Brain pericyte (primary cell): ENCODE results near the gene C1orf35.

Source experiments
- DNase-seq: peaks from one replicate; pipeline ENCODE4 v3.0.0-alpha.2; 2012; ENCODE audit warnings: low read depth, low spot score

C1orf35 gene

GRCh38 chr1:228094432-228095016, 8.6 kb downstream of the C1orf35 start:
- no peak for DNase-seq

GRCh38 chr1:228093050-228093906, 9.8 kb downstream of the C1orf35 start:
- DNase-seq: no peak

- no peak for DNase-seq
These were observed 10.6 kb downstream of the C1orf35 start for GRCh38 chr1:228092342-228093049.

GRCh38 chr1:228091084-228091483, 12.0 kb downstream of the C1orf35 start:
- no peak for DNase-seq

GRCh38 chr1:228090613-228091081, 12.5 kb downstream of the C1orf35 start:
- DNase-seq: no peak

- no peak for DNase-seq
These were observed 13.4 kb downstream of the C1orf35 start for GRCh38 chr1:228089519-228090380.

- no peak for DNase-seq
These were observed 14.3 kb downstream of the C1orf35 start for GRCh38 chr1:228088586-228089498.

- no peak for DNase-seq
These were observed 15.3 kb downstream of the C1orf35 start for GRCh38 chr1:228087771-228088251.

GRCh38 chr1:228085287-228085951, 17.7 kb downstream of the C1orf35 start:
- no peak for DNase-seq

- DNase-seq: no peak
These were observed 18.3 kb downstream of the C1orf35 start for GRCh38 chr1:228084797-228085196.

- no peak for DNase-seq
These were observed 18.8 kb downstream of the C1orf35 start for GRCh38 chr1:228084325-228084724.

- DNase-seq: no peak
These were observed 19.2 kb downstream of the C1orf35 start for GRCh38 chr1:228083871-228084278.

- no peak for DNase-seq
These were observed 19.9 kb downstream of the C1orf35 start for GRCh38 chr1:228082918-228083870.

- DNase-seq: peak; percentile 65
These were observed 20.8 kb downstream of the C1orf35 start, which contains the start of gene ARF1 for GRCh38 chr1:228082214-228082917. Gene ARF1 (plus strand): TSS chr1:228082708. CDS start chr1:228097115, 14,407 bp downstream.

- no peak for DNase-seq
These were observed 21.4 kb downstream of the C1orf35 start for GRCh38 chr1:228081578-228082213.

GRCh38 chr1:228081144-228081543, 22.0 kb downstream of the C1orf35 start:
- DNase-seq: no peak

GRCh38 chr1:228079601-228080263, 23.4 kb downstream of the C1orf35 start:
- no peak for DNase-seq
